HCT116 (cell line): Measurements from ENCODE around the gene BSN. TPM values are rescaled to one million over a fixed set of nuclear protein-coding genes. Genes with fewer than 3 reads are reported as not detected.

Experiments
- ATAC-seq: fragments of 200-7000 bp; cut with Tn5 transposase; 2 replicates; pipeline ENCODE4 v1.9.1; 2020; ENCODE audit warnings: mild to moderate bottlenecking, moderate library complexity
- BruUV-seq: library from RNA; stranded (reverse); fragments of 400-500 nt; replicated peaks from 2 replicates; lab custom pipeline; 2021; lab: Mats Ljungman, UMichigan
- CTCF ChIA-PET: fragments of 300-600 bp; sonication (Branson Sonifier 250); formaldehyde crosslinking; loops from one replicate; lab custom pipeline; 2021; ENCODE audit warnings: antibody characterized with exemption; lab: Charles Lee
- POLR2A ChIA-PET: fragments of 300-600, 350-600 bp; sonication (Branson Sonifier 250); formaldehyde crosslinking; loops from one replicate; lab custom pipeline; 2021; ENCODE audit warnings: antibody characterized with exemption; lab: Charles Lee
- RAD21 ChIA-PET, 2 experiments: fragments of 300-600 bp; sonication (Branson Sonifier 250); formaldehyde crosslinking; loops; one replicate each; lab custom pipeline; 2023; ENCODE audit warnings: low total read pairs in 2 of 2; ENCODE audit not compliant: uncharacterized antibody in 2 of 2, unreplicated experiment in 2 of 2, low non-redundant PET in 1 of 2; lab: Charles Lee
- DNase-seq: peaks from one replicate; pipeline ENCODE4 v3.0.0-alpha.2; 2010; ENCODE audit warnings: low read depth, low spot score
- H2AFZ ChIP-seq: fragments of 200-600 bp; shearing (Covaris generic), sonication (generic); 2 replicates; pipeline ENCODE4 v1.6.1; 2017; ENCODE audit warnings: low read depth, mixed run types, mixed read lengths, antibody characterized with exemption, low read length; ENCODE audit not compliant: poor library complexity, severe bottlenecking
- H3K27ac ChIP-seq: 2 replicates; pipeline ENCODE4 v1.5.1; 2012; ENCODE audit warnings: low read depth, low read length
- H3K27me3 ChIP-seq: fragments of 200-600 bp; sonication (generic); 2 replicates; pipeline ENCODE4 v1.6.1; 2016; ENCODE audit warnings: mixed run types, low read length, mixed read lengths; ENCODE audit not compliant: insufficient read depth
- H3K36me3 ChIP-seq, 2 experiments: fragments of 200-500 bp in 1 of 2; fragments of 200-600 bp in 1 of 2; sonication (Bioruptor generic) in 1 of 2; sonication (generic) in 1 of 2; 2 replicates each; pipeline versions ENCODE4 v1.5.1 to v1.6.1; 2014 to 2016; ENCODE audit warnings: low read length in 2 of 2, inconsistent platforms in 1 of 2, mixed read lengths in 1 of 2, mixed run types in 1 of 2; ENCODE audit not compliant: insufficient read depth in 2 of 2, control insufficient read depth in 1 of 2
- H3K4me1 ChIP-seq, 2 experiments: fragments of 200-600 bp in 1 of 2; sonication (generic) in 1 of 2; 2 replicates each; pipeline versions ENCODE4 v1.5.1 to v1.6.1; 2012 to 2017; ENCODE audit warnings: low read length in 2 of 2, inconsistent platforms in 1 of 2, mild to moderate bottlenecking in 1 of 2, mixed read lengths in 1 of 2, mixed run types in 1 of 2, moderate library complexity in 1 of 2; ENCODE audit not compliant: insufficient read depth in 2 of 2, control insufficient read depth in 1 of 2
- H3K4me2 ChIP-seq: fragments of 200-600 bp; sonication (generic); 2 replicates; pipeline ENCODE4 v1.6.1; 2017; ENCODE audit warnings: mixed run types, low read length, mixed read lengths
- H3K4me3 ChIP-seq, 2 experiments: fragments of 200-600 bp in 1 of 2; sonication (generic) in 1 of 2; replicated peaks in 1 of 2; 2 replicates each; pipeline ENCODE4 v1.5.1; 2011 to 2016; ENCODE audit warnings: low read length in 2 of 2, control low read depth in 1 of 2, low read depth in 1 of 2, mild to moderate bottlenecking in 1 of 2, mixed read lengths in 1 of 2, mixed run types in 1 of 2
- H3K79me2 ChIP-seq: fragments of 200-600 bp; sonication (generic); 2 replicates; pipeline ENCODE4 v1.6.1; 2017; ENCODE audit warnings: mild to moderate bottlenecking, mixed run types, low read length, moderate library complexity, mixed read lengths; ENCODE audit not compliant: insufficient read depth
- H3K9ac ChIP-seq: fragments of 200-600 bp; sonication (generic); 2 replicates; pipeline ENCODE4 v1.6.1; 2016; ENCODE audit warnings: low read length, mixed read lengths
- H3K9me2 ChIP-seq: fragments of 200-600 bp; sonication (generic), shearing (Covaris generic); 2 replicates; pipeline ENCODE4 v1.6.1; 2017; ENCODE audit warnings: mixed run types, mild to moderate bottlenecking, moderate library complexity; ENCODE audit not compliant: insufficient read depth
- H3K9me3 ChIP-seq, 2 experiments: fragments of 200-500 bp in 1 of 2; fragments of 200-600 bp in 1 of 2; sonication (Bioruptor generic) in 1 of 2; sonication (generic) in 1 of 2; 2 replicates each; pipeline ENCODE4 v1.6.1; 2014 to 2017; ENCODE audit warnings: low read length in 2 of 2, mixed read lengths in 2 of 2, inconsistent platforms in 1 of 2, low read depth in 1 of 2, mild to moderate bottlenecking in 1 of 2, mixed run types in 1 of 2, moderate library complexity in 1 of 2; ENCODE audit not compliant: control insufficient read depth in 1 of 2, insufficient read depth in 1 of 2
- H4K20me1 ChIP-seq: fragments of 200-600 bp; sonication (generic), shearing (Covaris generic); 2 replicates; pipeline ENCODE4 v1.6.1; 2017; ENCODE audit warnings: mixed run types, mild to moderate bottlenecking, moderate library complexity; ENCODE audit not compliant: insufficient read depth
- ATF3 ChIP-seq: IDR thresholded peaks from 2 replicates; pipeline ENCODE4 v1.6.1; 2012
- EGR1 ChIP-seq: IDR thresholded peaks from 2 replicates; pipeline ENCODE4 v1.6.1; 2012; ENCODE audit warnings: low read depth
- EZH2phosphoT487 ChIP-seq: fragments of 200-600 bp; IDR thresholded peaks from 2 replicates; pipeline ENCODE4 v1.6.1; 2018; ENCODE audit warnings: antibody characterized with exemption, borderline replicate concordance
- FOSL1 ChIP-seq: IDR thresholded peaks from 2 replicates; pipeline ENCODE4 v1.6.1; 2012; ENCODE audit warnings: low read depth
- JUND ChIP-seq: IDR thresholded peaks from 2 replicates; pipeline ENCODE4 v1.6.1; 2012
- MAX ChIP-seq: IDR thresholded peaks from 2 replicates; pipeline ENCODE4 v1.6.1; 2012
- POLR2A ChIP-seq: IDR thresholded peaks from 2 replicates; pipeline ENCODE4 v1.7.0; 2011; ENCODE audit warnings: borderline replicate concordance; ENCODE audit not compliant: insufficient read depth, insufficient read length; ENCODE audit errors: extremely low read depth
- POLR2AphosphoS5 ChIP-seq: IDR thresholded peaks from 2 replicates; pipeline ENCODE4 v1.6.1; 2011; ENCODE audit warnings: mild to moderate bottlenecking, low read depth, low read length, moderate library complexity
- RAD21 ChIP-seq: IDR thresholded peaks from 2 replicates; pipeline ENCODE4 v1.6.1; 2012; ENCODE audit warnings: low read depth, mild to moderate bottlenecking
- REST ChIP-seq: IDR thresholded peaks from 2 replicates; pipeline ENCODE4 v1.6.1; 2012; ENCODE audit warnings: low read depth
- SIN3A ChIP-seq: IDR thresholded peaks from 2 replicates; pipeline ENCODE4 v1.6.1; 2012; ENCODE audit warnings: low read depth
- SP1 ChIP-seq: IDR thresholded peaks from 2 replicates; pipeline ENCODE4 v1.6.1; 2012; ENCODE audit warnings: low read depth
- TCF7L2 ChIP-seq: IDR thresholded peaks from 2 replicates; pipeline ENCODE4 v1.7.0; 2011; ENCODE audit warnings: borderline replicate concordance, inconsistent platforms; ENCODE audit not compliant: insufficient read depth, insufficient read length; ENCODE audit errors: extremely low read depth
- YY1 ChIP-seq: IDR thresholded peaks from 2 replicates; pipeline ENCODE4 v1.6.1; 2011; ENCODE audit warnings: low read length, low read depth, moderate library complexity, mild to moderate bottlenecking; ENCODE audit not compliant: insufficient replicate concordance; ENCODE audit errors: extremely low read depth
- ZBTB33 ChIP-seq: IDR thresholded peaks from 2 replicates; pipeline ENCODE4 v1.6.1; 2011; ENCODE audit warnings: mild to moderate bottlenecking, low read length, moderate library complexity; ENCODE audit not compliant: insufficient replicate concordance; ENCODE audit errors: extremely low read depth
- ZFX ChIP-seq: fragments of 450-650 bp; IDR thresholded peaks from 2 replicates; pipeline ENCODE4 v1.6.1; 2017
- ZNF274 ChIP-seq: fragments of 200-500 bp; sonication (Bioruptor generic); IDR thresholded peaks from 2 replicates; pipeline ENCODE4 v1.6.1; 2014; ENCODE audit warnings: mild to moderate bottlenecking, low read depth, low read length, inconsistent platforms
- intact Hi-C: fragments of 100-400 bp; cut with micrococcal nuclease; formaldehyde crosslinking; loops from 2 replicates; pipeline ENCODE4 v1.10.0; 2022
- total RNA-seq: library from RNA; stranded (reverse); gene quantifications from one replicate; pipeline ENCODE4 v1.2.1, GENCODE V29; 2021; ENCODE audit not compliant: unreplicated experiment
- TF ChIP-seq, protein P1 (sequence below), 3 experiments: fragments of 200-600 bp in 1 of 3; sonication (generic) in 1 of 3; IDR thresholded peaks in 2 of 3; conservative IDR thresholded peaks in 1 of 3; 2 replicates each; pipeline ENCODE4 v1.5.1; 2012 to 2017; ENCODE audit warnings: low read depth in 2 of 3, low read length in 2 of 3, antibody characterized with exemption in 1 of 3, borderline replicate concordance in 1 of 3, control low read depth in 1 of 3, mild to moderate bottlenecking in 1 of 3, mixed read lengths in 1 of 3, mixed run types in 1 of 3, moderate library complexity in 1 of 3; ENCODE audit not compliant: insufficient read depth in 1 of 3

The BSN gene
- total RNA-seq, 1 experiment from 2014 or later: 1.5 TPM

DNA sequence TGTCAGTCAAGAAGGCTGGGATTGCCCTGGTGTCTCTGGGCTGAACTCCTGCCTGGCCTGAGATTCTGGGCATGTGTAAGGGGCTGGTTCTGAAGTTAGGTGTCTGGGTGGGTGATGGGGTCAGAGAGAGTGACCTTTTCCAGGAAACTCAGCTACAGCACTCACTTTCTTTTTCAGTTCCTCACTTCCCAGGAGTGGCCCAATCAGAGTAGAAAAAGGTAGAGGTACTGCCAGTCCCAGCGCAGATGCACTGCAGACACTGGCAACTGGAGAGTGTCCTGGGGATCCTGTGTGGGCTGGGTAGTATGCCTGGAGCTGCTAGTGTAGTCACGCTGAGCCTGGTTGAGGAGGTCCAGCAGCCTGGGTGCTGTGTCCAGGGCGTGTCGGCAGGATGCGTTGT lies 73.4 kb downstream of the BSN start:
- Histone ChIP-seq H4K20me1 (no peaks in the 10 kb centered on the region), H3K36me3 (no peaks in the 10 kb centered on the region), H2AFZ (no peak overlapping the region), H3K4me2 (no peak overlapping the region), H3K9ac (no peak overlapping the region), H3K27ac (no peak overlapping the region), H3K4me3 (no peak overlapping the region), H3K9me3 (peaks cover 0 to 6% of the 10 kb centered on the region in 2 experiments; a peak in 2 of 4 replicates), H3K9me2 (no peaks in the 10 kb centered on the region), H3K79me2 (no peaks in the 10 kb centered on the region), H3K27me3 (no peaks in the 10 kb centered on the region), H3K4me1 (no peaks in the 10 kb centered on the region)
- ChIA-PET POLR2A (no interaction called here), CTCF (no interaction called here), RAD21 (no interaction called here)
- no peak for TF ChIP-seq POLR2AphosphoS5
- TF ChIP-seq ATF3: no peak
- TF ChIP-seq SIN3A: no peak
- no peak for TF ChIP-seq YY1
- TF ChIP-seq ZFX: no peak
- TF ChIP-seq JUND: no peak
- no peak for TF ChIP-seq EGR1
- TF ChIP-seq FOSL1: no peak
- TF ChIP-seq, protein P1, sequence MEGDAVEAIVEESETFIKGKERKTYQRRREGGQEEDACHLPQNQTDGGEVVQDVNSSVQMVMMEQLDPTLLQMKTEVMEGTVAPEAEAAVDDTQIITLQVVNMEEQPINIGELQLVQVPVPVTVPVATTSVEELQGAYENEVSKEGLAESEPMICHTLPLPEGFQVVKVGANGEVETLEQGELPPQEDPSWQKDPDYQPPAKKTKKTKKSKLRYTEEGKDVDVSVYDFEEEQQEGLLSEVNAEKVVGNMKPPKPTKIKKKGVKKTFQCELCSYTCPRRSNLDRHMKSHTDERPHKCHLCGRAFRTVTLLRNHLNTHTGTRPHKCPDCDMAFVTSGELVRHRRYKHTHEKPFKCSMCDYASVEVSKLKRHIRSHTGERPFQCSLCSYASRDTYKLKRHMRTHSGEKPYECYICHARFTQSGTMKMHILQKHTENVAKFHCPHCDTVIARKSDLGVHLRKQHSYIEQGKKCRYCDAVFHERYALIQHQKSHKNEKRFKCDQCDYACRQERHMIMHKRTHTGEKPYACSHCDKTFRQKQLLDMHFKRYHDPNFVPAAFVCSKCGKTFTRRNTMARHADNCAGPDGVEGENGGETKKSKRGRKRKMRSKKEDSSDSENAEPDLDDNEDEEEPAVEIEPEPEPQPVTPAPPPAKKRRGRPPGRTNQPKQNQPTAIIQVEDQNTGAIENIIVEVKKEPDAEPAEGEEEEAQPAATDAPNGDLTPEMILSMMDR (IDR thresholded peaks at IDR 0.05 in 2 of 3, conservative IDR thresholded peaks at IDR 0.05 in 1 of 3; ENCODE audit: borderline replicate concordance in 1 of 3, insufficient read depth in 1 of 3, low read depth in 2 of 3, low read length in 2 of 3): no peak
- TF ChIP-seq EZH2phosphoT487: no peak
- no peak for TF ChIP-seq ZBTB33
- no peak for TF ChIP-seq ZNF274
- TF ChIP-seq MAX: no peak
- TF ChIP-seq POLR2A: no peak
- no peak for TF ChIP-seq REST
- no peak for TF ChIP-seq RAD21
- no peak for TF ChIP-seq SP1
- no peak for TF ChIP-seq TCF7L2
- ATAC-seq (no peak), DNase-seq (no peak)
- intact Hi-C loops: no loop called here
- BruUV-seq: no TSS peak
